HG02852 (cell line): ENCODE measurements around the gene ERMN.
"Not testable (repeated sequence)": the region's sequence is repeated elsewhere in the genome, so short reads cannot be mapped to it uniquely, and the experiment has no call there.

Source experiments
- ATAC-seq: cut with Tn5 transposase; IDR thresholded peaks from one replicate; pipeline ENCODE4 v1.9.1; 2021; ENCODE audit warnings: mild to moderate bottlenecking, moderate library complexity; ENCODE audit not compliant: unreplicated experiment

ERMN gene

GRCh38 chr2:157301307-157301706 lies 24.3 kb downstream of the ERMN start:
- ATAC-seq = no peak

- ATAC-seq = no peak
These were observed 28.7 kb downstream of the ERMN start for GRCh38 chr2:157296958-157297357.

GRCh38 chr2:157296490-157296889 lies 29.1 kb downstream of the ERMN start:
- no peak for ATAC-seq

- no peak for ATAC-seq
These were observed 32.8 kb downstream of the ERMN start for GRCh38 chr2:157292853-157293252.

GRCh38 chr2:157291018-157291417 lies 34.6 kb downstream of the ERMN start:
- no peak for ATAC-seq

- no peak for ATAC-seq
These were observed 35.1 kb downstream of the ERMN start for GRCh38 chr2:157290525-157290924.

GRCh38 chr2:157287160-157287559 lies 38.5 kb downstream of the ERMN start:
- ATAC-seq = no peak

- no peak for ATAC-seq
These were observed 42.2 kb downstream of the ERMN start for GRCh38 chr2:157283468-157283867.

- no peak for ATAC-seq
These were observed 44.3 kb downstream of the ERMN start for GRCh38 chr2:157281316-157281715.

- not testable (repeated sequence) for ATAC-seq
These were observed 46.3 kb downstream of the ERMN start for GRCh38 chr2:157279311-157279710.

- ATAC-seq = no peak
These were observed 53.9 kb downstream of the ERMN start for GRCh38 chr2:157271590-157272203.

- ATAC-seq = no peak
These were observed 55.7 kb downstream of the ERMN start for GRCh38 chr2:157269922-157270321.

- ATAC-seq = no peak
These were observed 56.6 kb downstream of the ERMN start for GRCh38 chr2:157269060-157269459.
